Activated CD4-positive, alpha-beta T cell treated with anti-CD3 and anti-CD28 coated beads, Interleukin-2, amount 50 U/mL, for 24 hours (primary cell): ENCODE results near the gene ACP7.
"Not testable (repeated sequence)": the region's sequence is repeated elsewhere in the genome, so short reads cannot be mapped to it uniquely, and the experiment has no call there.

Experiments
- DNase-seq, 2 donors: peaks; one replicate each; pipeline ENCODE4 v3.0.0-alpha.2; 2020; ENCODE audit warnings: low read depth in 1 of 2, low spot score in 1 of 2

ACP7 gene

DNA sequence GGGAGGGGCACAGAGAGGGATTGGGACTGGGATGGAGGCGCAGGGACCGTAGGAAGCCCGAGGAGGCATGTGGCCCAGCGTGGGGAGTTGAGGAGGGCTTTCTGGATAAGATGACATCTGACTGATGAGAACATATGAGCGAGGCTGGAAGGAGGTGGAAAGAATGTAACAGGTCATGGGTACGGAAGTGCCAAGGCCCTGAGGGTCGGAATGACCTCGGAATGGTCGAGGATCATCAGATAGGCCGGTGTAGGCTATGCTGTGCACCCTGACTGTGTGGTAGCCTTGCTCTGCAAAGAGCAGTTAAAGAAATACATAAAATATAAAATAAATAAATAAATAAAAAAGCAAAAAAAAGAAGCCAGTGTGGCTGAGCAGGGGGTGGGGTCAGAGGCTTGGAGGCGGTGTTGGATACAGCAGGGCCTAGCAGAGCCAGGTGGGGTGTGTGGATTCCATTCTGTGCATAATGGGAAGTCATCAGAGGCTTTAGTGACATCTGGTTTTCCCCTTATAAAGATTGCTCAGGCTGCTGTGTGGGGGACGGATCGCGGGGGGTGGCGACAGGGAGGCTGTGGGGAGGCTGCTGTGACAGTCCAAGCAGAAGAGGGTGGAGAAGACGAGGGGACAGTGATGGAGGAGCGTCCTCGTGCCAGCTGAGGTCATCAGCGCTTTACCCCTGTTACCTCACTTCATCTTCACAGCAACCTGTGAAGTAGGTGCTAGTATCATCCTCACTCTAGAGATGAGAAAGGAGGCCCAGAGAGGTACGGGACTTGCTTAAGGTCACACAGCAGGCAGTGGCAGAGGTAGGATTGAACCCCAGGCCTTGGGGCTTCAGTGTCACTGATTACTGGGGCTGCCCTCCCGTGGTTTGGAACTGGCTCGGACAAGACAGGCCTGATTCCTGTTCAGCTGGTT is 46.4 kb downstream of the ACP7 start:
- DNase-seq, result no peak

DNA sequence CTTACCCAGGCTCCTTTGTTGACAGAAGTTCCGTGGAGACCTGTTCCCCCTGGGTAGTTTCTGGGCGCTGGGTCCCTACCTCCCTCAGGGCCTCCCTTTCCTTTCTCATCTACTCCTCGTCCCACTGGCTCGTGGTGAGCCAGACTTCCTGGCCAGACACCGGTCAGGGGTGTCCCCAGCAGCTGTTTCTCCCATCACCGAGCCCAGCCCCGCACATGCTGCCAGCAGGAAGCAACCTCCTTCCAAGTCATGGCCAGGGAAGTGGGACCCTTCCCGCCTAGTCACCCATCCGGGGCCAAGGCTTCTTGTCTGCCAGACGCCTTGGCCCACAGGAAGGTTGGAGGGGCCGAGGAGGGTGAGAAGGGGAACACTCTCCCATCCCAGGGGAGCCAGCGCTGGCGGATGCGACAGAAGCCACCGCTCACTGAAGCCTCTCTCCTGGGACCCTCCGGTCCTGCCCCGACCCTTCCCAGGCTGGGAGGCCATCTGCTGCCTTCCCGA is 47.1 kb downstream of the ACP7 start:
- no peak for DNase-seq

DNA sequence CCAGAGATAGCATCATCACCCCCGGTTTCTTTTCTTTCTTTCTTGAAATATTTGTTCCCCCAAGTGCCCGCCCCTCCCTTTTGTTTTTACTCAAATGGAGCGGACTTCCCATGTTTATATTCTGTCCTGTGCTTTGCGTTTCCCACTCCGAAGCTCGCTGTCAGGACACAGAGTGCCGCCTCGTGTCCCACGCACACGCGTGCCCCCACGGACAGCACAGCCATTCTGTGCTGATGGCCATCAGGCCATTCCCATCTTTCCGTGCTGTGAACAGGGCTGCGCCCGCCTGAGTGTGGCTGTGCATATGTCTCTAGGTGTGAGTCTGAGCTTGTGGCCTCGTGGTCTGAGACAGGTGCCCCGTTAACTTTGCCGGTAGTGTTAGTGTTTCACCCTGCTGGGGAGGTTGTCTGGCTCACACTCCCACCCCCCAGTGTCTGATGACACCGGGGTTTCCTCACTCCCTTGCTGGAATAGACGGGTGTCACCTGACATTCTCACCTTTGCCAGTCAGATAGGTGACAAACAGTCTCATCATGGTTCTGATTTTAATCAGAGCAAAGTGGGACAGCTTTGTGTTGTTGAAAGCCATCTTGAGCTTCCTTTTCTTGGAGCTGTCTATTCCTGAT is 48.3 kb downstream of the ACP7 start:
- DNase-seq, result no peak

DNA sequence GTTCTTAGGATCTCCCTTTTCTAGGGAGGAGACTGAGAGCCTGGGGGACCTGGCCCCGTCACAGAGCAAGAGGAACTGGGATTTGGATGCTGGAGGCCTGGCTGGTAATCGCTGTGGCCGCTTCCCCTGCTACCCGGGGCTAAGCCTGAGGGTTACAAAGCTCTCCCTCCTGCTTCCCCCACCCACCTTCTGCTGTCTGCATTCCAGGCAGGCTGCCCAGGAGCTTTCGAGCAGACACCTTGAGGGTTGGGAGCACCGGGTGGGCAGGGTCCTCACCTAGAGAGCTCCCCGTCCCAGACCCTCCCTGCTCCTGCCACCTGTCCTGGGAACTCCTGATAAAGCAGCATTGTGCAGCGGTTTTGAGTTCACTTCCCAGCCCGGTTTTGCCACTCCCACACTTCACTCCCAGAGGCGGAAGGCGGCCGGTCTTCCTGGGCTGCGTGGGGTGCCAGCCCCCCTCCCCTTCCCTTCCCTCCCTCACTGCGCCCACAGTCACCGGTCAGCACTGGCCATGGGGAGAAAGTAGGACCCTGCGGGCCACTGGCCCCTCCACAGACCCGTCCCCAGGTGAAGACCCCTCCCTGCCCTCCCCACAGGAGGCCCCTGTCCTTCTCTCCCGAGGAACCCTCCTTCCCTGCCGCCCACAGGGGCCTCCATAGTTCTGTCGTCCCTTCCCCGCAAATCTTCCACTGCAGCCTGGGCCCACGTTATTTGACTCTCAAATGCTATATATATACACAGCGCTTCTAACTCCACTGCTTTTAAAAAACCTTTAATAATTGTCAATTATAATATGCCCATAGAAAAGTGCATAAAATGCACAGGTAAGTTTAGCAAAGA is 49.5 kb downstream of the ACP7 start:
- no peak for DNase-seq

DNA sequence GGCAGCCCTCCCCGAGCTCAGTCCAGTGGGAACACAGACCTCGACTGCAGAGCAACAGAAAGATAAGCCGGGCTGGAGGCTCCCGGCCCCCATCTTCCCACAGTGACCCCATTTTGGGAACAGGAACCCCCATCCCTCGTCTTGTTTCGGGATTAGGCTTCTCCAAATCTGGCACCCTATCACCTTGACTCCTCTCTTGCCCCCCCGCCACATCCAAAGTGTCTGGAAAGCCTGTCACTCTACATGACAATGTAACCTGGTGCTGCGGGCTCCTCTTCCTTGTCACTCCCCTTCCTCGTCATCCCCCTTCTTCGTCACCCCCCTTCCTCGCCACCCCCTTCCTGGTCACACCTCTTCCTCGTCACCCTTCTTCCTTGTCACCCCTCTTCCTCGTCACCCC is 51.5 kb downstream of the ACP7 start:
- DNase-seq, result no peak

DNA sequence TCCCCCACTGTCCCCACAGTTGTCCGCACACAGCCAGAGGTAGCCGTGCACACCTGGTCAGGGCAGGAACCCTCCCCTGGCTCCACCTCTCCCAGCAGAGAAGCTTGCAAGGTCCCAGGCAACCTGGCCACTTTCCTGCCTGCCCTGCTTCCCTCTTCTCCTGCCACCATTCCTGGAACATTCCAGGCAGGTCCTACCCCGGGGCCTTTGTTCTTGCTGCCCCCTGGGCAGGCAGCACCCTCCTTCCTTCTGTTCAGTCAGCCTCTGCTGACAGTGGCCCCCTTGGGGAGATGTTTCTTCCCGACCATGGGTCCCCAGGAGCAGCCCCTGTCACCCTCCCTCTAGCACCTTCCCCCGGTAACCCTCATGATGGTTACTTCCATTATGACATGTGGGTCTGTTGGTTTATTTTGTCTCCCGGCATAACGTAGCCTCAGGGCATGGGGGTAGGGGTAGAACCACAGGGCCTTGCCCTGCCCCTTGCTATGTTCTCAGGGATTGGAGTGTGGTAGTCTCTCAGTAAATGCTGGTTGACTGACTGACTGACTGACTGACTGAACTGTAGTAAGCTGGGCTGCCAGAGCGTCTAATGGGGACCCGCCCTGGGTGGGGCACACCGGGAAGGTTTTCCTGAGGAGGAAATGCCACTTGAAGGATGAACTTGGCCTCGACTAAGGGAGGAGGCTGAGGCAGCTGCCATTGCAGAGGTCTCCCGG is 52.2 kb downstream of the ACP7 start:
- no peak for DNase-seq

DNA sequence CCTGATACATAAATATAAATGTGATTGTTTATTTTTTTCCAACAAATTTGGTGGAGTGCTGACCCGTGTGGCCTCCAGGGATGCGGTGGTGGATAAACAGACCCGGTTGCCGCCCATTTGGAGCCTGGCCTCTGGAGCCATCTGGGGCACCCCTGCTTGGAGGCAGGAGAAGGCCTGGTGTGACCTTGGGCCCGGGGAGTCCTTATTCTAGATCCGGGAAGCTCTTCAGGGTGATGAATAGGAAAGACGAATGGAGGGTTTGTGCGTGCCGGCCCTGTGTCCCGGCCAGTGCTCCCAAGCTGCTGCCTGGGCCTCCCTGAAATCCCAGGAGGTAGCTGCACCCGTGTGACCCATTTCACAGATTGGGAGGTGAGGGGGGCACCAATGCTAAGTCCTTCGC is 53.0 kb downstream of the ACP7 start:
- DNase-seq, result no peak

DNA sequence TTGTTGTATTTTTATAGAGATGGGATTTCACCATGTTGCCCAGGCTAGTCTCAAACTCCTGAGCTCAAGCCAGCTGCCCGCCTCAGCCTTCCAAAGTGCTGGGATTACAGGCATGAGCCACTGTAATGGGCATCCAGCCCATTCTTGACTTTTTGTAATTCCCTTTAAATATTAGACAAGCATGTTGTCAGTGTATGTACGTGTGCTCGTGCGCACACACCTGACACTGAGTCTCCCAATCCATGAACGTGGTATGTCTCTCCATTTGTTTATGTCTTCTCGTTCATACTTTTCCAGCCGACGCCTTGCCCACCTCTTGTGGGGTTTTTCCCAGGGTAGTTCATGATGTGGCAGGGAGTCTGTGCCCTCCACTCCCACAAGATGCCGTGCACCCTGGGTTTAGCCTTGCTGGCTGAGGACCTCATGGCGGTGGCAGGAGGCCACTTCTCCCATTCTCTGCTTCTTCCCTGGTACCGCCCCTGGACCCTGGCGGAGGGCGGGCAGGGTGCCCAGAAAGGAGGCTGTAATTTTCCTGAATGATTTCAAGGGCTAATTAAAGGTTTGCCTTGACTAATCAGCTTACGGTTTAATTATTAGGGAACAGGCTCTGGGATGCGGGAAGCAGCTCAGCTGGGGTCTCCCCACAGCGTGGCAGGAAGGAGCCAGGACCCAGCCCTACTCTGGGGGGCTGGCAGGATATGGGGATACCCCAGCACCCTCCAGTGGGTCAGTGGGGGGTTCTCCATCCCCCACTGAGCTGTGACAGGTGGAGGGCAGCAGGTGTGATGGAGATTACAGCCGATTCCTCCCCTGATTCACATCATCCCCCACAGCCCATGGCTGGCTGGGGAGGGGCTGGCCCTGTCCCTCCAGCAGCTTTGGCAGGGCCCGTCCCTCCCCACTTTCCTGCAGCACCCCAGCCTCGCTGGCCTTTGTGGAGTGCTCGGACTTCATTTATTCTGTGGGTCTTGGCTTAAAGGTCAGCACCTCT is 54.3 kb downstream of the ACP7 start:
- DNase-seq, result no peak

DNA sequence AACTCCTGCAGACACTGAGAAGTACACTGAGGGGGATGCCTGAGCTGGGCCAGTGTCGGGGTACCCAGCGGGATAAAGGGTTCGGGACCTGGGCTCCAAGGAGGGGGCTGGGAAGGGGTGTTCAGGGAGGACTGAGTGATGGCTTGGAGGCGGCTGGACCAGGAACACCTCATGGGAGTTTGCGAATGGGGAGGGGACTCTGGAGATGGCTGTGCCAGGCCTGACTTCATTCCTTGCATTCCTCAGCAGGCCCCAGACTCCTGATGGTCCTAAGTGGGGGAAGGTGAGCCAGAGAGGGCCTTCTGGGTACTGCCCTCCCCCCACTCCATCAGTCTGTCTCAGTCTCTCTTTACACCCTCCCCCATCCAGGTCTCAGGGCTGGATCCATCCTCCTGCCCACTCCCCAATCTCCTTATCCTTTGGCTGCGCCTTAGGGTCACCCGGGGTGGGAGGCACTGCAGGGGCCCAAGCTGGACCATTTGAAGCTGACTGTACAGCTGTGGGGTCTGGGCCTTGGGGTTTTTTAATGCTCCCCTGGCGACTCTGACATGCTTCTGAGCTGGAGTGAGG is 55.2 kb downstream of the ACP7 start:
- DNase-seq, result no peak

DNA sequence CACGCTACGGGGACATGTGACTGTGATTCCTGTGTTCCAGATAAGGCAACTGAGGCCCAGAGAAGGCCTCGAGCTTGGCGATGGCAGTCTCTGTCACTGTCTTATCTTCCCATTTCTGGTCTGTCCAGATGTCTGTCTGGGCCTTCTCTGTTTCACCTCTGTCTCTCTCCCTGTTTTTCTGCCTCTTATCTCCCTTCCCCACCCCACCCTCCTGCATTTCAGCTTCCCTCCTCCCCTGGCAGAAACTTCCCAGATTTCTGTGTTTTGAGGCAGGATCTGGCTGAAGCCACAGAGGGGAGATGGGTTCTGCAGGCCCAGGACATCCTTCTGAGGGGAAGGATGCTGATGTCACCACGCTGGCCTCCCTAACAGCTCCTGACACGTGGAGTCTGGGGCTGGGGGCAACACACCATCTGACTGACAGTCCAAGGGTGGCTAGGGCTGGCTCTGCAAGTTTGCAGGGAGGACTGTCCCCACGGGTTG is 55.8 kb downstream of the ACP7 start:
- no peak for DNase-seq

DNA sequence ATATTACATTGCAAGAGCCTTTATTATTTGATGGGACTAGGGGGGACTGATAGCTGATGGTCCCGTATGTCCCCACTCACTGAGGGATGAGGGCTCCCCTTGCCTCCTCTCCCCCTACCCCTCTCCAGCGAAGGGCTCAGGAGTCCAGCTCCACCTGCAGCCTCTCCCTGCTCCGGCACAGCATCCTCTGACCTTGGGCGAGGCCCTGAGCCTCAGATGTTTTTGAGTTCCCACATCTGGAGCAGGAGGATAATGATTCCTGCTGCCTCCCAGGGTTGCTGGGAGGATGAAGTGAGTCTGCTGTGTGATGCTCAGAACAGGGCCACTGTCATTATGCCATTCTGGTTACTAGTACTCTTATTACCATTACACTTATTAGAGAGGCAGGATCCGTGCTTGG is 56.4 kb downstream of the ACP7 start:
- DNase-seq, result no peak

DNA sequence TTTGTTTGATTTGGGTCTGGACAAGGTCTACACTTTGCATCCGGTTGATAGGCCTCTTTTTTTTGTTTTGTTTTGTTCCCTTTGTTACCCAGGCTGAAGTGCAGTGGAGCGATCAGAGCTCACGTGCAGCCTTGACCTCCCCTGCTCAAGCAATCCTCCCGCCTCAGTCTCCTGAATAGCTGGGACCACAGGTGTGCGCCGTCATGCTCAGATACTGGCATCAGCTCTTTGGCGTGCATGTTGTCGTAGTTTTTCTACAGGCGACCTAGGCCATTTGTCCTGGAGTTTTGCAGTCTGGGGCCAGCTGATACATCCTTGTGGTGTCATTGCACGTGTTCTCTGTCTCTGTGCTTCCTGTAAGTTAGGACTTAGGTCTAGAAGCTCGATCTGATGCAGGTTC is 57.8 kb downstream of the ACP7 start:
- no peak for DNase-seq

DNA sequence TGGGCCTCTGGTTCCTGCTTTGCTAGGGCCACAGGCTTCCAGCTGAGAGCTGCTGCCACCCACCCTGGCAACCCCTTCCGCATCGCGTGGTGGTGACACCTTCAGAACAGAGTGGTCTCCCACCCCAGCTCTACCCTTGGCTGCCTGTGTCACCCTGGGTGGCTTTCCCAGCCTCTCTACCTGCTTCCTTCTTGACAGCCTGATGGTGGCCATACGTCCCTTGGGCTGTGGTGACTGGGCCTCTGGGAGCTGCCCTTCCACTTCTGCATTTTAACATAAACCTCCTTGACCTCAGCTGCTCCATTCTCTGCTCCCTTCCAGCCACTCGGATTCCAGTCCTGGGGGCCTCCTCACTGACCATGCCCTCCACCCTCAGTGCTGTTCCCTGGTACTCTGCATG is 58.5 kb downstream of the ACP7 start:
- no peak for DNase-seq

DNA sequence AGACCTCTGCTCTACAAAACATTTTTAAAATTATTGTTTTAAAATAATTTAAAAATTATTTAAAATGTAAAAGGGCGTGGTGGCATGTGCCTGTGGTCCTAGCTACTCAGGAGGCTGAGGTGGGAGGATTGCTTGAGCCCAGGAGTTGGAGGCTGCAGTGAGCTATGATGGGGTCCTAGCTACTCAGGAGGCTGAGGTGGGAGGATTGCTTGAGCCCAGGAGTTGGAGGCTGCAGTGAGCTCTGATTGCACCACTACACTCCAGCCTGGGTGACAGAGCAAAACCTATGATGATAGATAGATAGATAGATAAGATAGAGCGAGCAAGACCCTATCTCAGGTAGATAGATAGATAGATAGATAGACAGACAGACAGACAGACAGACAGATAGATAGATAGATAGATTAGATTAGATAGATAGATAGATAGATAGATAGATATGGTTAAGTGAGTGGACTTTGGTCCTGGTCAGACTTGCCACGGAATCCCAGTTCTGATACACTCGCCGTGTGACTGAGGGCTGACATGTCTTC is 59.7 kb downstream of the ACP7 start:
- DNase-seq, result not testable (repeated sequence)

DNA sequence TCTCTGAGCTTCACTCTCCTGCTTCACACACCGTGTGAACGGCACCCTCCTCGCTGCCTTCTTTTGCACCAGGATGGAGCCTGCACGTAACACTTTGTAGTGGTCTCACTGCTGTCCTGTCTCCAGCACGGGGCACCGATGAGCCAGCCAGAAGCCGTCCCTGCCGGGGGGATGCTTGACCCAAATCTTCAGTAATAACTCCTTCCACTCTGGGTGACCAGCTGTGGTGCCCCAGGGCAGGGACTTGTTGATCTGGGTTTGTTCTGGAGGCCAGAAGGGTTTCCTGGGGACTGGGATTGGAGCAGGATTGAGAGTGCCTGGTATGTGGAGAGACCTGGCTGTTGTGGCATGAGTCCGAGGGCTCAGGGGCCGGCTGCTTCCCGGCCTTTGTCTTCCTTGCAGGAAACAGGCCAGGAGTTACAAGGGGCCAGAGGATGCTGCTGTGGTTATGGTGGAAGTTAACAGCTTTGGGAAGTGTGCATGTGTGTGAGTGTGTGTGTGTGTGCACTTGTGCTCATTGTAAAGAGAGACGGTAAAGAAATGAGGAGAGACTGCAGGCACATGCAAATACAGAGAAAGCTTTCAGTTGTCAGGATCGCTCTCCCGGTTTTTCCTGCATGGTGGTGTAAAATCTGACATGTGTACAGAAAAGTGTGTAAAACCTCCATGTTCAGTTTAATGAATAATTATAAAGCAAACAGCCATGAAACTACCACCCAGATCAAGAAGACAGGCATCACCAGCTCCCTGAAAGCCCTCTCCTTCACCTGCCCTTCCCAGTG is 60.3 kb downstream of the ACP7 start:
- DNase-seq, result no peak

DNA sequence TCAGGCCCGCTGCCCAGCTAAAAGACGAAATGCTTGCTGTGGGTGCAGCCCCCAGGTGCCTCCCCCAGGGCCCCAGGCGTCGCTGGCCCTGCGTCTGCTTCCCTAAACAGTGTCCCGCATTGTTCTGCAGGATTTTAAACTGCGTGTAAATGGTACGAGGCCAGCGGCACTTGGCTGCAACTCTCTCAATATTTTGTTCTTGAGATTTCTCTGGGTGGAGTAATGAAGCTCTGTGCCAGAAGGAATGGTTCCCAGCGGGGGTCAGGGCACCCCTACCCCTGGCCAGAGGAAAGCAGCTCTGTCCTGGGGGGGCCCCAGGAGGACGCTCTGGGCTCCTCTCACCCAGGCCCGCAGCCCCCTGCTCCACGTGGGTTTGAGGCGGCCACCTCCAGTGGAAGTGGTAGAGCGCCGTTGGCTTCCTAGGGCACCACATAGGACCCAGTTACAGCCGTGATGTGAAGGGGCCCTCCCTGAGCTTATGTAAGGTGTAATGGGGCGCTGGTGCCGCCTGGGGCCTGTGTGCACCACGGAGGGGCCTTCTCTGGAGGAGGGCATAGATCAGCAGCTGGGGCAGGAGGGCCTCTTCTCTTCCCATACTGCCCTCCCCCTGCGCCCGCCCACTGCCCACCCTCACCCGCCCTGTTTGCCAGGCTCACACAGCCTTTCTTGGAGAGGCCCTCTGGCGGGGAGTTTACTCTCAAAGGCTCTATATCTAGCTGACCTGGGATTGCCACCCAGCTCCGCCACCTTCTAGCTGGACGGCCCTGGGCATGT is 61.2 kb downstream of the ACP7 start:
- no peak for DNase-seq

DNA sequence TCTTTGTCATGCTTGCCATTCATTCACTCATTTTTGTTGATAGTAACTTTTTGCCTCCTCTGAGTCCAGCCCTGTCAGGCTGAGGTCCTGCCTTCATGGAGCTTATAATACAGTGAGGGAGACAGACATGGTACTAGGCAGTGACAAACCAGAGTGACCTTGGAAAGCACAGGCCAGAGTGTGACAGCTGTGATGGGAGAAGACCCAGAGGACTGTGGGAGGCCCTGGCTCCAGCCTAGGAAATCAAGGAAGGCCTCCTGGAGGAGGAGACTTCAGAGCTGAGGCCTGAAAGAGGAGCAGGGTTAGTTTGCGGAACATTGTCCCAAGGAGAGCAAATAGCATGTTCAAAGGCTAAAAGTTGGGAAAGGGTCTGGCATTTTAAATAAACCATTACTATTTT is 61.9 kb downstream of the ACP7 start:
- DNase-seq, result no peak
